ENCODE results near the gene WDR91. TPM values are rescaled to one million over a fixed set of nuclear protein-coding genes. Genes with fewer than 3 reads are reported as not detected.
"Not testable (repeated sequence)": the region's sequence is repeated elsewhere in the genome, so short reads cannot be mapped to it uniquely, and the experiment has no call there.

Gene WDR91
- polyA plus RNA-seq, 2 of the 4 experiments (the other 2 are of a cell fraction), result 5.1 to 5.3 TPM

DNA sequence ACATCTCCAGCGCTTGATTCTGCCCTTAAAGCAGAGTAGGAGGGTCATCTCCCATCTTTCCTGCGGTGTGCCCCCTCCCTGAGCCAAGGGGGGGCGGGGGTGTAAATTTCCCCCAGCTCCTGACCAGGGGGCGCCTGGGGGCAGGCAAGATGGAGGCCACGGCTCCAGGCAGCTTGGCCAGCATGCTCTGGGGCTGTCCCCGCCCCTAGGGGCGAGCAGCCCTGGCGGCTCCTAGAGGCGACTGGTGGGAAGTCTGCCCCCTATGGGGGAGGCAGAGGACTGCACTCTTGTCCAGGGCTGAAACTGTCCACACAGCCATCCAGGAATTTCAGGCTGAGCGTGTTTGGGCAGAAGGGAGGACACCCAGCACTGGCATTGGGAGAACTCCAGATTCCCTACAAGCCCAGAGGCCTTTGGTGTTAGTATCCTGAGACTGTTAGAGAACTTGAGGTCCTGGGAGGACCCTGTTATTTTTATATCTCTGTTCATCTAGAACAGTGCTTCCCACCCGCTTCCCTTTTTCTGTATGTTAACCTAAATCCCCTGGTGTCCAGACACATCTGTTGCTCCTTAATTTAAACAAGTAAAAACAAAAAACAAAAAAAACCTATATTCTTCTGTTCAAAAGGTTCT lies 26.9 kb upstream of the WDR91 start (continued):
- peak; percentile 36; the same call in 2 of the 3 replicates for TF ChIP-seq CTCF (IDR thresholded peaks at IDR 0.05)

DNA sequence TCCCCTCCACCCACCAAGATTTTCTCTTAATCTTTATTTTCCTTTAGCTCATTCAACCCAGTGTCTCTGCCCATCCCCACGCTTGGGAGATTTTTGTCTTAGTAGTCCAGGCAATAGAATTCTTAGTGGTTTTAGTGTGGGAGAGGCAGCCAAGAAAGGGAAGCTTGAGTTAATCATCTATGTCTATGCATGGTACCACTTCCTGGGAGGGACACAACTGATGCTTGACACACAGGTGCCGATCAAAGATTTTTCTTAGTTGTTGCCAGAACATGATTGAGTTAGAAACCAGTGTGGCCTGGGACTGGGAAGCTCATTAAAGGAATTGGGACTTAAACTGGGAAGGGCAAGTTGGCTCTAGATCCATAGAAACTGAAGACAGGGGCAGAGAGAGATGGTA lies 25.4 kb upstream of the WDR91 start:
- ChIA-PET POLR2A (no interaction called here), CTCF (interaction anchor here (1.0 to 2.3 kb wide), 3 partner anchors 9 to 264 kb away, joined by 3 to 9 read pairs (median 6); no protein-coding TSS in a partner anchor)
- WGBS (ENCODE audit: missing lambda C conversion rate), result 80% methylated on average over 2 of the region's 2 CpGs
- Histone ChIP-seq H3K4me1 (no peaks in the 10 kb centered on the region), H3K27ac (no peak overlapping the region), H3K4me2 (no peak overlapping the region), H3K4me3 (no peak overlapping the region), H3K9me3 (no peaks in the 10 kb centered on the region)
- TF ChIP-seq HOXB5 (CRISPR knock-in tag; IDR thresholded peaks at IDR 0.05) (no peak), PBX3 (IDR thresholded peaks at IDR 0.05) (no peak), BHLHE40 (IDR thresholded peaks at IDR 0.05; ENCODE audit: low read depth, low read length) (no peak), POLR2A (IDR thresholded peaks at IDR 0.05; ENCODE audit: low read length) (no peak), CHD4 (IDR thresholded peaks at IDR 0.05; ENCODE audit: borderline replicate concordance) (no peak), RAD21 (conservative IDR thresholded peaks at IDR 0.05 in 1 of 2, IDR thresholded peaks at IDR 0.05 in 1 of 2) (no peak)
- DNase-seq (ENCODE audit: low read depth in 1 of 2, low spot score in 1 of 2) (no peak), ATAC-seq (no peak), FAIRE-seq (no peak)

DNA sequence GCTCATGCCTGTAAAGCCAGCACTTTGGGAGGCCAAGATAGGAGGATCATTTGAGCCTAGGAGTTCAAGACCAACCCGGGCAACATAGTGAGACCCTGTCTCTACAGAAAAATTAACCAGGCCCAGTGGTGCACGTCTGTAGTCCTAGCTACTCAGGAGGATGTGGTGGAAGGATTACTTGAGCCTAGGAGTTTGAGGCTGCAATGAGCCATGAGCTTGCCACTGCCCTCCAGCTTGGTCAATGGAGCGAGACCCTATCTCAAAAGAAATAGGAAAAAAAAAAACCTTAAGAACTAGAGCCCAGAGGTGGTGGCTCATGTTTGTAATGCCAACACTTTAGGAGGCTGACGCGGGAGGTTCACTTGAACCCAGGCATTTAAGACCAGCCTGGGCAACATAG lies 24.5 kb upstream of the WDR91 start:
- ATAC-seq (no peak), DNase-seq (ENCODE audit: low read depth in 1 of 2, low spot score in 1 of 2) (no peak), FAIRE-seq (no peak)
- no peak overlapping the region for H3K27ac ChIP-seq
- no peaks in the 10 kb centered on the region for H3K9me3 ChIP-seq
- no peak overlapping the region for H3K4me3 ChIP-seq
- TF ChIP-seq SREBF2 (IDR thresholded peaks at IDR 0.05) (no peak), NPAS2 (CRISPR knock-in tag; IDR thresholded peaks at IDR 0.05; ENCODE audit: borderline replicate concordance) (no peak), NR3C1 (IDR thresholded peaks at IDR 0.05) (no peak)
- TF ChIP-seq, protein P1, sequence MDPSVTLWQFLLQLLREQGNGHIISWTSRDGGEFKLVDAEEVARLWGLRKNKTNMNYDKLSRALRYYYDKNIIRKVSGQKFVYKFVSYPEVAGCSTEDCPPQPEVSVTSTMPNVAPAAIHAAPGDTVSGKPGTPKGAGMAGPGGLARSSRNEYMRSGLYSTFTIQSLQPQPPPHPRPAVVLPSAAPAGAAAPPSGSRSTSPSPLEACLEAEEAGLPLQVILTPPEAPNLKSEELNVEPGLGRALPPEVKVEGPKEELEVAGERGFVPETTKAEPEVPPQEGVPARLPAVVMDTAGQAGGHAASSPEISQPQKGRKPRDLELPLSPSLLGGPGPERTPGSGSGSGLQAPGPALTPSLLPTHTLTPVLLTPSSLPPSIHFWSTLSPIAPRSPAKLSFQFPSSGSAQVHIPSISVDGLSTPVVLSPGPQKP (IDR thresholded peaks at IDR 0.05; ENCODE audit: low read depth, low read length), result no peak
- no peaks in the 10 kb centered on the region for H3K4me1 ChIP-seq
- 91% methylated on average over 5 of the region's 5 CpGs for WGBS (ENCODE audit: missing lambda C conversion rate)
- ChIA-PET POLR2A (no interaction called here), CTCF (interaction anchor here (1.0 to 2.3 kb wide), 4 partner anchors 9 to 265 kb away, joined by 3 to 9 read pairs (median 5); no protein-coding TSS in a partner anchor)
- no peak overlapping the region for H3K4me2 ChIP-seq

DNA sequence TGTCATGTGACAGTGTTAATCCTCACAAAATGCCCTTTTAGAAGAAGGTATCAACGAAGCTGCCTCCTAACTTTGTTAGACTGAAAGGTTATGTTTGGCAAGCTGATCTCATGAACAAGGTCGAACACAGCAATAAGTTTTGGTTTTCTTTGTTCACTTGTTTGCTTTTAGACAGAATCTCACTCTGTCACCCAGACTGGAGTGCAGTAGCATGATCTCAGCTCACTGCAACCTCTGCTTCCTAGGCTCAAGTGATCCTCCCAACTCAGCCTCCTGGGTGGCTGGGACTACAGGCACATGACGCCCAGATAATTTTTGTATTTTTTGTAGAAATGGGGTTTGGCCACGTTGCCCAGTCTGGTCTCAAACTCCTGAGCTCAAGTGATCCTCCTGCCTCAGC lies 23.4 kb upstream of the WDR91 start:
- no peak for FAIRE-seq
- CTCF ChIA-PET, result interaction anchor here (1.1 to 3.6 kb wide), 4 partner anchors 11 to 47 kb away, joined by 3 to 12 read pairs (median 6); no protein-coding TSS in a partner anchor
- WGBS (ENCODE audit: missing lambda C conversion rate), result 50% methylated on average over 4 of the region's 4 CpGs

DNA sequence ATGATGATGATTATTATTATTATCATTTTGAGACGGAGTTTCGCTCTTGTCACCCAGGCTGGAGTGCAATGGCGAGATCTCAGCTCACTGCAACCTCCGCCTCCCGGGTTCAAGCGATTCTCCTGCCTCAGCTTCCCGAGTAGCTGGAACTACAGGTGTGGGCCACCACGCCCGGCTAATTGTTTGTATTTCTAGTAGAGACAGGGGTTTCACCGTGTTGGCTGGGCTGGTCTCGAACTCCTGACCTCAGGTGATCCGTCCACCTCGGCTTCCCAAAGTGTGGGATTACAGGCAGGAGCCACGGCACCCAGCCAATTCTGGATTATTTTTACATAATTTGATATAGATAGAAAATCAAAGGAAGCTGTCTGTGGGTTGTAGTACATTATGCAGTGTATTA lies 22.8 kb upstream of the WDR91 start:
- CTCF ChIA-PET, result interaction anchor here (1.1 to 3.6 kb wide), 2 partner anchors 17 to 41 kb away, joined by 3 to 12 read pairs; no protein-coding TSS in a partner anchor
- H3K27ac ChIP-seq; DNase-seq (ENCODE audit: low read depth in 1 of 2, low spot score in 1 of 2); POLR2A ChIA-PET; H3K4me3 ChIP-seq; ATAC-seq; FAIRE-seq; H3K4me1 ChIP-seq; H3K9me3 ChIP-seq; H3K4me2 ChIP-seq: not testable (repeated sequence)
- WGBS (ENCODE audit: missing lambda C conversion rate), result 85% methylated on average over 14 of the region's 14 CpGs

More for the DNA sequence above, 23.4 kb upstream of the WDR91 start:
- Histone ChIP-seq H3K9me3 (no peaks in the 10 kb centered on the region), H3K27ac (no peak overlapping the region), H3K4me3 (no peak overlapping the region), H3K4me1 (no peaks in the 10 kb centered on the region), H3K4me2 (no peak overlapping the region)
- POLR2A ChIA-PET, result no interaction called here
- ATAC-seq (no peak), DNase-seq (ENCODE audit: low read depth in 1 of 2, low spot score in 1 of 2) (no peak)
- TF ChIP-seq FOSB (CRISPR knock-in tag; IDR thresholded peaks at IDR 0.05) (no peak), HOXB13 (CRISPR knock-in tag; IDR thresholded peaks at IDR 0.05; ENCODE audit: low read depth) (no peak), PBX3 (IDR thresholded peaks at IDR 0.05) (no peak), ATOH8 (CRISPR knock-in tag; IDR thresholded peaks at IDR 0.05; ENCODE audit: low read depth) (no peak)
- TF ChIP-seq, protein P2, sequence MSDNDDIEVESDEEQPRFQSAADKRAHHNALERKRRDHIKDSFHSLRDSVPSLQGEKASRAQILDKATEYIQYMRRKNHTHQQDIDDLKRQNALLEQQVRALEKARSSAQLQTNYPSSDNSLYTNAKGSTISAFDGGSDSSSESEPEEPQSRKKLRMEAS (IDR thresholded peaks at IDR 0.05), result no peak
